Esophagus muscularis mucosa (tissue), 3 donors: ENCODE measurements around the gene SDR39U1.

ENCODE experiments used
- CTCF ChIP-seq, 3 experiments: fragments of 200-600 bp in 2 of 3; fragments of 450-650 bp in 1 of 3; sonication (generic) in 2 of 3; IDR thresholded peaks; one replicate each; pipeline ENCODE4 v1.5.1; 2017 to 2019; ENCODE audit warnings: antibody characterized with exemption in 3 of 3, mild to moderate bottlenecking in 2 of 3, moderate library complexity in 1 of 3
- POLR2A ChIP-seq: fragments of 450-650 bp; IDR thresholded peaks from one replicate; pipeline ENCODE4 v1.6.1; 2017; ENCODE audit warnings: antibody characterized with exemption, moderate library complexity, mild to moderate bottlenecking, low read depth
- POLR2AphosphoS5 ChIP-seq, 2 donors: sonication (generic); formaldehyde crosslinking; IDR thresholded peaks; one replicate each; pipeline ENCODE4 v1.6.1; 2017; ENCODE audit warnings: antibody characterized with exemption in 2 of 2

GRCh38 chr14:24414732-24415420 is 27.7 kb downstream of the SDR39U1 start:
- TF ChIP-seq CTCF (IDR thresholded peaks at IDR 0.05) = no peak
- TF ChIP-seq POLR2AphosphoS5 (IDR thresholded peaks at IDR 0.05) = no peak
- TF ChIP-seq POLR2A = no peak
